ENCODE results near the gene MTMR10. TPM values are rescaled to one million over a fixed set of nuclear protein-coding genes. Genes with fewer than 3 reads are reported as not detected.

Gene MTMR10
- total RNA-seq, 2 experiments from 2014 or later = 41.2 to 42.0 TPM

GRCh38 chr15:30929064-30929669 lies 62.3 kb downstream of the MTMR10 start:
- Mint-ChIP-seq H3K9me3 (no peaks in the 10 kb centered on the region), H3K27ac (no peak overlapping the region), H3K27me3 (no peaks in the 10 kb centered on the region), H3K4me3 (no peak overlapping the region), H3K4me1 (ENCODE audit: low read depth) (peaks cover 7% of the 10 kb centered on the region), H3K36me3 (ENCODE audit: low read depth) (peaks cover 84% of the 10 kb centered on the region)
- no peaks in the 10 kb centered on the region for H3K4me1 ChIP-seq (ENCODE audit: insufficient read depth, low read length)
- TF ChIP-seq CTCF (IDR thresholded peaks at IDR 0.05) = no peak
- peaks cover 56% of the 10 kb centered on the region for H3K36me3 ChIP-seq (ENCODE audit: insufficient read depth, low read length)
- no peak overlapping the region for H3K4me3 ChIP-seq (ENCODE audit: low read length)
- H3K9me3 ChIP-seq (ENCODE audit: control insufficient read depth in 1 of 2, insufficient read depth in 1 of 2, low read length in 2 of 2) = no peaks in the 10 kb centered on the region
- H3K27ac ChIP-seq (ENCODE audit: low read depth in 1 of 2, low read length in 2 of 2) = no peak overlapping the region
- DNase-seq (no peak), ATAC-seq (ENCODE audit: poor library complexity) (no peak)
- ChIA-PET POLR2A (no interaction called here), CTCF (interaction anchor here (0.7 kb wide), 1 partner anchor 96 kb away, joined by 3 read pairs; no protein-coding TSS in a partner anchor)
- no peaks in the 10 kb centered on the region for H3K27me3 ChIP-seq (ENCODE audit: control insufficient read depth in 1 of 2, insufficient read depth in 2 of 2, low read length in 2 of 2)
- intact Hi-C loops (cut with DNase I, micrococcal nuclease) = loop anchor here in 1 of 2 experiments (10.0 kb wide), 1 partner anchor 264 kb away; no protein-coding TSS in a partner anchor

GRCh38 chr15:30928076-30928475 lies 63.4 kb downstream of the MTMR10 start:
- no peak overlapping the region for H3K27ac Mint-ChIP-seq
- ATAC-seq (ENCODE audit: poor library complexity) = no peak
- peaks cover 2% of the 10 kb centered on the region for H3K4me1 Mint-ChIP-seq (ENCODE audit: low read depth)
- Histone ChIP-seq H3K27ac (ENCODE audit: low read depth in 1 of 2, low read length in 2 of 2) (no peak overlapping the region), H3K27me3 (ENCODE audit: control insufficient read depth in 1 of 2, insufficient read depth in 2 of 2, low read length in 2 of 2) (no peaks in the 10 kb centered on the region), H3K4me1 (ENCODE audit: insufficient read depth, low read length) (no peaks in the 10 kb centered on the region), H3K9me3 (ENCODE audit: control insufficient read depth in 1 of 2, insufficient read depth in 1 of 2, low read length in 2 of 2) (no peaks in the 10 kb centered on the region), H3K4me3 (ENCODE audit: low read length) (no peak overlapping the region), H3K36me3 (ENCODE audit: insufficient read depth, low read length) (peaks cover 61% of the 10 kb centered on the region)
- H3K9me3 Mint-ChIP-seq = no peaks in the 10 kb centered on the region
- no peak overlapping the region for H3K4me3 Mint-ChIP-seq
- POLR2A ChIA-PET = no interaction called here
- no peak for DNase-seq
- CTCF ChIA-PET = no interaction called here
- no peak for TF ChIP-seq CTCF (IDR thresholded peaks at IDR 0.05)
- H3K27me3 Mint-ChIP-seq = no peaks in the 10 kb centered on the region
- intact Hi-C loops (cut with DNase I, micrococcal nuclease) = loop anchor here in 1 of 2 experiments (10.0 kb wide), 1 partner anchor 263 kb away; no protein-coding TSS in a partner anchor
- peaks cover 85% of the 10 kb centered on the region for H3K36me3 Mint-ChIP-seq (ENCODE audit: low read depth)

GRCh38 chr15:30927148-30927761 lies 64.2 kb downstream of the MTMR10 start:
- ATAC-seq (ENCODE audit: poor library complexity) = no peak
- no peak overlapping the region for H3K4me3 Mint-ChIP-seq
- H3K27me3 Mint-ChIP-seq = no peaks in the 10 kb centered on the region
- Histone ChIP-seq H3K27me3 (ENCODE audit: control insufficient read depth in 1 of 2, insufficient read depth in 2 of 2, low read length in 2 of 2) (no peaks in the 10 kb centered on the region), H3K27ac (ENCODE audit: low read depth in 1 of 2, low read length in 2 of 2) (no peak overlapping the region), H3K4me3 (ENCODE audit: low read length) (no peak overlapping the region), H3K9me3 (ENCODE audit: control insufficient read depth in 1 of 2, insufficient read depth in 1 of 2, low read length in 2 of 2) (no peaks in the 10 kb centered on the region), H3K4me1 (ENCODE audit: insufficient read depth, low read length) (no peaks in the 10 kb centered on the region), H3K36me3 (ENCODE audit: insufficient read depth, low read length) (peaks cover 69% of the 10 kb centered on the region)
- H3K9me3 Mint-ChIP-seq = no peaks in the 10 kb centered on the region
- DNase-seq = no peak
- intact Hi-C loops (cut with DNase I, micrococcal nuclease) = loop anchor here in 1 of 2 experiments (10.0 kb wide), 1 partner anchor 262 kb away; no protein-coding TSS in a partner anchor
- no peaks in the 10 kb centered on the region for H3K4me1 Mint-ChIP-seq (ENCODE audit: low read depth)
- H3K36me3 Mint-ChIP-seq (ENCODE audit: low read depth) = peaks cover 86% of the 10 kb centered on the region
- CTCF ChIA-PET = no interaction called here
- POLR2A ChIA-PET = no interaction called here
- TF ChIP-seq CTCF (IDR thresholded peaks at IDR 0.05) = no peak
- H3K27ac Mint-ChIP-seq = no peak overlapping the region
